HG02798 (cell line): ENCODE measurements around the gene LKAAEAR1.

Source experiments
- ATAC-seq: cut with Tn5 transposase; IDR thresholded peaks from one replicate; pipeline ENCODE4 v1.9.1; 2021; ENCODE audit warnings: mild to moderate bottlenecking; ENCODE audit not compliant: unreplicated experiment, poor library complexity

LKAAEAR1 gene

DNA sequence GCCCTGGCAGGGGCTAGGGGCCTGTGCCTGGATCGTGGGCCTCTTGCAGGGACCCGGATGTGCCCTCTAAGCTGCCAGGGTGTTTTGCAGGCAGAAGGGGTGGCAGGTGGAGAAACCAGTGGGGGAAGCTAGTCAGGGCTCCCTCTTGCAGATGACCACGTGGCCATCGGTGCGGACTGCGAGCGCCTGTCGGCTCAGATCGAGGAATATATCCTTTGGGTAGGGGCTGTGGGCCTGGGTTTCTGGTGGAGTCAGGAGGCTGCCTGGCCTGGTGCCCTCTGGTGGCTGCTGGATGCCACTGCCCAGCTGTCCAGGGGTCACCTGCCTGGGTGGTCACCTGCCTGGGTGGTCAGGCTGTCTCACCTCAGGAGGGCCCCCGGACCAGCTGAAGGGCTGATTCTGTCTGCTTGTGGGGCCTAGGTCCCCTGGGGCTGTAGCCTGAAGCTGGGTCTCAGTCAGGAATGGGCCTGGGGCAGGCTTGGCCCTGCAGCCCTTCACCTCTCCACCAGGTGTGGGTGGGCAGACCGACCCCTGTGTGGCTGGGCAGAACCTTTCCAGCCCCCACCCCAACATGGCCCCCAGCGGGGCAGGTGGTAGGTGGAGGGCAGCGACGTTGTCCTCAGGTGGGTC lies 14.5 kb downstream of the LKAAEAR1 start:
- no peak for ATAC-seq

GRCh38 chr20:64069209-64069613 lies 15.0 kb downstream of the LKAAEAR1 start:
- no peak for ATAC-seq

DNA sequence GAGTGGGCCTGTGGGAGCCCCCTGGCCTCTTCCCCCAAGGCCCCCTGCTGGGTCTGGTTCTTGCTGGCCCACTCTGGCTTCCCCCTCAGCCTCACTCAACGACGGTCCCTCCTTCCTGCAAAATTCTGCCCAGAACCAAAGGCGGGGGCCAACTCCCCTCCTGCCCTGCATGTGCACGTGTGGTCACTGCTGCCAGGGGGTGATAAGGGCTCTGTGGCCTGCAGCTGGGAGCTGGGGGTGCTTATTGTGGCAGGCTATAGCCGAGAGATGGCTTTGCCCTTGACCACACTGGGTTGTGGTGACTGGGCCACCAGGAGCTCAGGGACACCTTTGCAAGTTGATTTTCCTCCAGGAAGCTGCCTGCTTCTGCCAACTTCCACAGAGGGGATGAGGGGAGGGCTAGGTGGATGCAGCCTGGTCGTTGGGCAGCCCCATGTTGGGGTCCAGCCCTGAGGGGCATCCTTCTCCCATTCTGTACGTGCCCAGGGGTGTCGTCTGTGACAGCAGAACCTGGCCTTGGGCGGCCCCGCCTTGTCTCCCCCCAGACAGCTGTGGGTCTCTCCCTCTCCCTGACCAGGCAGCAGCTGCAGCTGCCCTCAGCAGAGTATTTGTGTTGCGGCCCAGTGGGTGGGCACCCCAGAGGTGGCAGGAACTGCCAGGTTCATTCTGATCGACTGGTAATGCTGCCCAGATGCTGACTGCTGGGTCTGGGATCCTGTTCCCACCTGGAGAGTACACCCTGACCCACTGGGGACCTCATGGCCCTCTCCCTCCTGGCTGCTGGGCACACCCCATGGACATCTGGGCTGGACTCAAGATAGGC lies 15.6 kb downstream of the LKAAEAR1 start:
- no peak for ATAC-seq

- no peak for ATAC-seq
Measured at GRCh38 chr20:64067733-64068307, 16.4 kb downstream of the LKAAEAR1 start.

DNA sequence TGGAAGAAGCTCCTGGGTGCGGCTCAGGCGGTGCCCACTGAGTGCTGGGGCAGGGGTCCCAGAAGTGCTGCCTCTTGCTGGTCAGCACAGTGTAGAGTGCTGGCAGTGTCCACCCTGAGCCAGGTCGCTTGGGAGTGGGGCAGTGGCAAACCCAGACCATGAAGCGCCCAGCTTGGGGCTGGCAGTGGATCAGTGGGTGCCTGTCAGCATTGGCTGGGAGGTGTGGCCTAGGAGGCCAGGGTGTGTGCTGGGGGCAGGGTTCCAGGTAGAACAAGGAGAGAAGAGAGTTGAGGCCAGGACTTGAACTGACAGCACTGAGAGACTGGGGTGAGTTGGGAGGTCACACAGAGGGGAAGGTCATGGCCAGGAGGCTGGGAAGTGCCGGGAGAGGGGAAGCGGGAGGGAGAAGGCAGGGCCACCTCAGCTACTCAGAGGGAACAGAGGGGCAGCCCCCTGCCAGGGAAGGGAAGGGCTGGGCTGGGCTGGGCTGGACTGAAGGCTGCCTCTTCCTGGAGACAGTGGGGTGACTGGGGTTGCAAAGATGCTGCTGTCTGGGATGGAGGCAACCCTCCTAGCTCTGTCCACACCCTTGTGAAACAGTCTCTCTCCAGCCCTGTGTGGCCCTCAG lies 17.1 kb downstream of the LKAAEAR1 start:
- no peak for ATAC-seq

DNA sequence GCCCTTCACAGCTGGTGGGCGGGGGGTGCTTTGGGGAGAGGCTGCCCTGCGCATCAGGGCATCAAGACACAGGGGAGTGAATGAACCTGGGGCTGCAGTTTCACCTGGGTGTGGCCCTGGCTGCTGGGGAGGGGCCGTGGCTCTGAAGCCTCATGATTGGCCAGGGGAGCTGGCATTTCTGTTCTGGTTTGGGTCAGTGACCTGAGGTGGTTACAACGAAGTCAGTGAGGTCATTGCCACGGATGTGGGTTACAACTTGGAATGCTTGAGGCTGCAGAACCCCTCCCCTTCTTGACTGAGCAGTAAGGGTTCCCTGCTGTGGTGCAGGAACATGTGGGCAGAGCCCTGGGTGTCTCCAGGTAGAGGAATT lies 18.2 kb downstream of the LKAAEAR1 start:
- ATAC-seq, result no peak

DNA sequence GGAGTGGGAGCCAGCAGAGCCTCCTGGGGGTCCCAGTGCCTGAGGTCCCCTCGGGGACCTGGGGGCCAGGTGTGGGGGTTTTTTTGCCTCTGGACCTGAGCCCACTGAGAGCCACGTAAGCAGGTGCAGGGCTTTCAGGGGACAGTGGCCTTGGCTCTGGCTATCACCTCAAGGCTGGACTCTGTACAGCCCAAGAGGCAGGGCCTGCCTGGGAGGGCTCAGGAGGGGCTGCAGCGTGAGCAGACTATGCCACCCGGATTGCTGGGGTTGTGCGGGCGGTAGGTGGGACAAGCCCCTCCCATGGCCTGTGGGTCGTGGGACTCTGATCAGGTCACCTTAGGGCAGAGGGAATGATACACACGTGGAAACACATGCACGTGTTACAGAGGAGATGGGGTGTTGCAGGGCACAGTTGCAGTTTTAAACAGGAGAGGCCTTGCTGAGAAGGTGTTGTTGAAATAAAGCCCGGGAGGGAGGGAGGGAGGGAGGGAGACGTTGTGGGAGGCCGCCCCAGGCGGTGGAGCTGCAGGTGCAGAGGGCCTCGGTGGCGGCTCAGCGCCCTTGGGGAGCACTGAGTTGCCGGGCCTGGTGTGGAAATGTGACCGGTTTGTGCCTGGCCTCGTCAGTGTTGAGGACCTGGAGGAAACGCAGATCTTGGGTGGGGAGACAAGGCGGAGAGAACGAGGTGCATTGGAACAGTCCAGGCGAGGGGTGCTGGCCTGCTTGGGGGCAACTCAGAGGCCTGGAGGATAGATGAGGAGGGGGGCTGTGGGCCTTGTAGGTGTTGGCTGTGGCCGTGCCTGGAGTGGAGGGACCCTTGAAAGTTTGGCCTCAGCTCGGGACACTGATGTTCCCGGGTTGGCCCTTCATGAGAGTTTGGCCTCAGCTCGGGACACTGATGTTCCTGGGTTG lies 18.9 kb downstream of the LKAAEAR1 start:
- ATAC-seq, result no peak

DNA sequence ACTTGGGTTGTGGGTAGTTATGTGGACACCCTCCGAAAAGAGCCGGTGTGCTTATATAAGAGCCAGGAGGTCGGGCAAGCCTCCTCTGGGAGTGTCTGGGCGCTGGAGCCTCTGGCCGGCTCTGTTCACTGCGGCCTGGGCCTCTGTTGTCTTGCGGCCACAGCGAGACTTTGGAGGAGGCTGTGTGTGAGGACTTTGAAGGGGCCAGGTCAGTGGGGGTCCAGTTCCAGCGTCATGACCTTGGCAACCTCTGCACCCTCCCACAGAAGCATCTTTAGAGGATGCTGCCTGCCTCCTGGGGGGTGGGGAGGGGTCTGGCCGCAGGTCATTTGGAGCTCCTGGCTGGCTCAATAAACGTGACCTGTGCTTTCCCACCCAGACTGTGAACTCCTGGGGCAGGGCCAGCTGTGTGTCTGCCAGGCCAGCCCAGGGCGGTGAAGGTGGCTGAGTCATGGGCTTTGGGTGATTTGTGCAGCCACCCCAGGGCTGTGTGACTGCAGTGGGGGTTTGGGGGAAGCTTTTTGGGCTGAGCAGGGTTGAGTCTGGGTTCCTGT lies 20.0 kb downstream of the LKAAEAR1 start:
- ATAC-seq, result no peak

GRCh38 chr20:64063389-64064144 lies 20.6 kb downstream of the LKAAEAR1 start:
- no peak for ATAC-seq

- peak; percentile 84 for ATAC-seq
Measured at GRCh38 chr20:64062596-64063388, 21.4 kb downstream of the LKAAEAR1 start, which contains the start of gene TCEA2. TSS of gene TCEA2 (plus strand) at chr20:64063198. CDS start at chr20:64063313, 115 bp downstream.

- ATAC-seq, result no peak
Measured at GRCh38 chr20:64062276-64062595, 22.0 kb downstream of the LKAAEAR1 start.

DNA sequence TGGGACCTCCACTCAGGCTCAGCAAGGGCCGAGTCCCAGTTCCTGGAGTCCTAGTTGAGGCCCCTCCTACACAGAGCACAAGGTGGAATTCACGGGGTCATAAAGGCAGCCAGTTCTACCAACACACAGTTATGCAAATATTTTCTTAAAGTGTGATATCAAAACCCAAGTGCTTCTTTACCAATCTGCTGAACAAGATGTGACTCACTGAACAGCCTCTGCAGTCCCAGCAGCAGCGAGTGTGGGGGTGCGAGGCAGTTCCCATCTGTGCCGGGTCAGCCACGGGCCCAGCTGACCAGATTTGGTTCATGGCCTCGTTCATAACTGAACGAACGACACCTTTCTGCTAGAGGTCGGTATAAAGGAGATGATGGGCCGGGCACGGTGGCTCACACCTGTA lies 25.7 kb downstream of the LKAAEAR1 start:
- no peak for ATAC-seq

DNA sequence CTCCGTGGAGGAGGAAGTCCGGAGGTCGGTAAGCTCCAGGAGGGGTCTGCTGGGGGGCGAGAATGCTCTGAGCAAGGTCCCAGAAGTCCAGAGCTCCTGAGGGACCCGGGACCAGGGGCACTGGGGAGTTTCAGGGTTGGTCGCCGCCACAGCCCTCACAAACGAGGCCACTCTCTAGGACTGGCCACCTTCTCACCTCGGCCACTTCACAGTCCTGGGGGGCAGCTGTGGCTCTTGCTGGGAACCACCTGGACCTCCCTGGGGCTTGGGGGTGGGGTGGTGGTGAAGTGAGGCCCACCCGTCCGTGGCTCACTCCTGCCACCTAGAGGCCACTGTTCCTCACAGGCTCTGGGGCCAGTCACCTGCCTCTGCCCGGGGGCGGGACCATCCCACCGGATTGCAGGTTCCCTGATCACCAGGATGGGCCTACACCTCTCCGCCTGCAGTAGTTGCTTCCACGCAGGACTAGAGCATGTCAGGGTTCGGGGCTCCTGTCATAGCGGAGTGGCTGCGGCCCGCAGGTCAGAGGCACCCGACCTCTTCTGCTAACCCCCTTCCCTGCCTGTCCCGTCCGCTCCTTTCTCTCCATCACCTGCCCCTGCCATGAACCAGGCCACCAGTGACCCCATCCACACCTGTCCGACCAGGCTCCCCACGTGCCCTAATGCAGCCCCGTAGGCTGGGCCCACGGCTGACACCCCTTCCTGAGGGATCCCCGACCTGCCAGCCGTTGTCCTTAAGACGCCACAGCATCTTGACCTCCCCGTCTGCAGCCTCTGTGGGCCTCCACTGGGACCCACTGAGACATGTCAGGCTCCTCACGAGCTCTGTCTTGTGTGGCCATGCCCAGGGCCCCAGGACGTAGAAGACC lies 26.3 kb downstream of the LKAAEAR1 start:
- no peak for ATAC-seq

DNA sequence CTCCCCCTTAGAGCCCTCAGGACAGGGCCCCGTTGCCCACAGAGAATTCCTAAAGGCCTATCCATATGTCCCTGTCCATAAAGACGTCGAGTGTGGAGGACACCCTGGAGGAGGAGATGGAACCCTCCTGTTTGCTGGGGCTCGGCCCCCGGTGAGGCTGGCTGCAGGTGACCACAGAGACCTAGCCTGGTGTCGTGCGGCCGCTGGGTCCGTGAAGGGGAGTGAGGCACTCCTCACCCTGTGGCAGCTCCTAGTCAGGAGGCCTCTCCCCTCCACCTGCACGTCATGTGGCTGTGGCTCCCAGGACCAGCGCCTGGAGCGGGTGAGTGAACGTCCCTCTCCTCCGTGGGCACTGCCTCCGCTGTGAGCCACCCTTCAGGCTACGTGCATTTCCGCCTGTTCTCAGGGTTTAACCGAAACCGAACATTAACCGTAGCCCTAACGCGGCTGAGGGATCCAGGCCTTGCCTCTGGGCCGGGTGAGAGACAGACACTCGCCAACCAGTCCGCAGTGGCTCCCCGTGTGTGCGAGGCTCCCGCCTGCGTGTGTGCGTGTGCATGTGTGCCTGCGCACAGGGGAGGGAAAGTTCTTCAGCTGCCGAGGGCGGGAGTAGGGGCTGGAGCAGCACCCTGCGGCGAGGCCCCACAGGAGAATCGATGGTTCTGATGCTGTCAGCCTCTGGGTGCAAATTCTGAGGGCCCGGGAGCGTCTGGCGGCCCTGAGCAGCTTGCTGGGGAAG lies 27.1 kb downstream of the LKAAEAR1 start:
- no peak for ATAC-seq

GRCh38 chr20:64056639-64056888 lies 27.6 kb downstream of the LKAAEAR1 start:
- ATAC-seq, result no peak

DNA sequence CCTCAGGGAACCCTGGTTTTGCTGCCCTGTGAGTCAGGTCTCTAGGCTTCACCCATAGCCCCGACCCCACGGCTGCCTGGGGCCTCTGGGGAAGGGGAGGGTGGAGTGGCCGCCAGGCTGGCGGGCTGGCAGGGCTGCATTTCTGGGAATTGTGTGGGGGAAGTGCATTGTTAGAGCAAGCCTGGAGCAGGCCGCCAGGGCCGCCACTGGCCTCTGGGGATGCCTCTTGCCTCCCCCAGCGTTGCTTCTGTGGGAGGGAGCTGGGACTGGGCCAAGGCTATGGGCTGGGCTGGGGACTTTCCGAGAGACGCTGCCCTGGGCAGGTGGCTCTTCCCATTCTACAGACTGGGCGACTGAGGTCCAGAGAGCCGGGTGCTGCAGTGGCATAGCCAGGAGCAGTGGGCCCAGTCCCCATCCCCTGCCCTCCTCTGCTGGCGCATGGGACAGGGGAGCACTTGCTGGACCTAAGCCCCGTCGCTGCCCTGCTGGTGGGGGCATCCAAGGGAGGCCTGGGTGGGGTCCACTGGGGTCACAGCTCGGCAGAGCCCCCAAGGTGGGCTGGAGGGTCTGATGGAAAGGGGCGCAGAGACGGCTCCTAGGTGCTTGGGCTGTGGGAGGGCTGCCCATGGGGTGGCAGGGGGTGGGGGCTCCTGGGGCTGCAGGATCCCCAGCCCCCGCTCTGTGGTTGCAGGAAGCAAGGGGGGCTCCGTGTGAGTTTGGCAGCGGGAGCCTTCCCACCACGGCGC lies 28.1 kb downstream of the LKAAEAR1 start:
- no peak for ATAC-seq
